Ishikawa (cell line): ENCODE results near the gene CEP57.

Experiments
- CEBPB ChIP-seq: IDR thresholded peaks from 2 replicates; pipeline ENCODE4 v1.6.1; 2012
- EGR1 ChIP-seq: IDR thresholded peaks from 2 replicates; pipeline ENCODE4 v1.6.1; 2012
- EP300 ChIP-seq: IDR thresholded peaks from 2 replicates; pipeline ENCODE4 v1.6.1; 2012; ENCODE audit warnings: borderline replicate concordance
- FOXM1 ChIP-seq: IDR thresholded peaks from 2 replicates; pipeline ENCODE4 v1.6.1; 2012; ENCODE audit warnings: low read depth, borderline replicate concordance
- RAD21 ChIP-seq: IDR thresholded peaks from 2 replicates; pipeline ENCODE4 v1.6.1; 2012; ENCODE audit warnings: low read depth
- REST ChIP-seq: IDR thresholded peaks from 2 replicates; pipeline ENCODE4 v1.6.1; 2012; ENCODE audit warnings: low read depth, mild to moderate bottlenecking
- TAF1 ChIP-seq: IDR thresholded peaks from 2 replicates; pipeline ENCODE4 v1.6.1; 2012; ENCODE audit warnings: low read depth, mild to moderate bottlenecking
- TCF12 ChIP-seq: IDR thresholded peaks from 2 replicates; pipeline ENCODE4 v1.6.1; 2012; ENCODE audit warnings: low read depth
- TEAD4 ChIP-seq: IDR thresholded peaks from 2 replicates; pipeline ENCODE4 v1.6.1; 2012
- USF1 ChIP-seq: IDR thresholded peaks from 2 replicates; pipeline ENCODE4 v1.6.1; 2012
- YY1 ChIP-seq: IDR thresholded peaks from 2 replicates; pipeline ENCODE4 v1.6.1; 2012; ENCODE audit warnings: low read depth
- ZBTB7A ChIP-seq: IDR thresholded peaks from 2 replicates; pipeline ENCODE4 v1.6.1; 2012; ENCODE audit warnings: low read depth
- TF ChIP-seq, protein P1 (sequence below): IDR thresholded peaks from 2 replicates; pipeline ENCODE4 v1.6.1; 2012

- TF ChIP-seq EP300 (no peak), TCF12 (no peak), ZBTB7A (no peak), REST (no peak), USF1 (no peak), TAF1 (no peak), RAD21 (no peak), TEAD4 (no peak), CEBPB (no peak), YY1 (no peak), EGR1 (no peak), FOXM1 (no peak)
- TF ChIP-seq, protein P1, sequence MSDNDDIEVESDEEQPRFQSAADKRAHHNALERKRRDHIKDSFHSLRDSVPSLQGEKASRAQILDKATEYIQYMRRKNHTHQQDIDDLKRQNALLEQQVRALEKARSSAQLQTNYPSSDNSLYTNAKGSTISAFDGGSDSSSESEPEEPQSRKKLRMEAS: no peak
Observed at GRCh38 chr11:95794086-95794485, 3.8 kb downstream of the CEP57 start.
